ENCODE data around the gene ADGRB2.
A peak's percentile ranks its signal among the peaks of the same experiment; 100 is the strongest.

ADGRB2 gene

GRCh38 chr1:31764312-31765040 is at the start of gene ADGRB2:
Gene ADGRB2 (minus strand): TSS chr1:31764340. CDS start chr1:31757221, 7,119 bp downstream.
- DNase-seq (ENCODE audit: low read depth): no peak

DNA sequence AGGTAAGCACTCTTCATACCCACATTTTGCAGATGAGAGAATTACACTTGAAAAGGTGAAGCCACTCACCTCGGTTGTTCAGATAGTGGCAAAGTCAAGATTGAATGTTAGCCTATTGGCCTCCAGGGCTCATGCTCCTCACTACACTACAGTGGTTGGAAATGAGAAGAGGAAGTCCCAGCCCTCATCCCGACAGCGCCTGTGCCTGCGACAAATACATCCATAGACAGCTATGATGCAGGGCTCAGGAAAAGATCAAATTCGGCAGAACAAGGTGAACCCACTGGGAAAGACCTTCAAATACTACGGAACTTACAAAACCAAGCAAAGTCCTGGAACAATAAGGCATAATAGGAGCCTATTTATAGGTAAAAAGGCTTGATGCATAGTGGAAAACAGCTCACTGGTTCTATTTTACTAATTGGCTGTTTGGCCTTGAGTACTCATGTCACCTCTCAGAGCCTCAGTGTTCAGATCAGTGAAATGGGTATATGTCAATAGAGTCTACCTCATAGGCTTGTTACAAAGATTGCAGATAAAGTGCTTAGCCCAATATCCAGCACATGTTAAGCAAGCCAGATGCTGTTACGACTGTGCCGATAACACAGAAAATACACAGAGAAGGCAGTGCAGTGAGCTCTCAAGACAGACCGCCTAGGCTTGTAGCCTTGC is 48.2 kb upstream of the ADGRB2 start:
- DNase-seq (ENCODE audit: low read depth): no peak

- peak; percentile 54 for DNase-seq (ENCODE audit: low read depth)
These were observed 47.5 kb upstream of the ADGRB2 start for GRCh38 chr1:31811605-31812004.

GRCh38 chr1:31809698-31810097 is 45.6 kb upstream of the ADGRB2 start:
- no peak for DNase-seq (ENCODE audit: low read depth)

DNA sequence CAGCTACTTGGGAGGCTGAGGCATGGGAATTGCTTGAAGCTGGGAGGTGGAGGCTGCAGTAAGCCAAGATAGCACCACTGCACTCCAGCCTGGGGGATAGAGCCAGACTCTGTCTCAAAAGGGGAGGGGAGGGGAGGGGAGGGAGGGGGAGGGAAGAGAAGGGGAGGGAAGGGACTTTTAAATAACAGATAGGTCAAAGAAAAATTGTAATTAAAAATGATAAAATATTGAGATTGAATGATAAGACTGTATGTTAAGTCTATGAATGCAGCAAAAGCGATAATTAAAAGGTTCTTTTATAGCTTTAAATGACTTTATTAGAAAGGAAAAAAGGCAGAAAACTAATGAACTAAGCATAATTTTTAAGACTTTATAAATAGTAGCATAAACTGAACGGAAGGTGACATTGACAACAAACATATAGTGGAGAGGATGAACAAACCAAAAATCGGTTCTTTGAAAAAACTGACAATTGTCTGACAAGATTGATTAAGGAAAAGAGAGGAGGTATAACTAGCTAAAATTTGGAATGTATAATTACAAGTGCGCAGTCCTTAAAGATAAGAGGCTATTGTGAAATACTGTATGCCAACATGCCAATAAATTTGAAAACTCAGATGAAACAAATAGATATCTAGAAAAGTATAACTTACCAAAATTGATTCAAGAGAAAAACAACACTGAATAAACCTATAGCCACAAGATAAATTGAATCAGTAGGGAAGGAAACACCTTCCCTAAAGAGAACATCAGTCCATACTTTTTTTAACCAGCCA is 43.3 kb upstream of the ADGRB2 start:
- DNase-seq (ENCODE audit: low read depth): no peak

GRCh38 chr1:31805318-31805717 is 41.2 kb upstream of the ADGRB2 start:
- DNase-seq (ENCODE audit: low read depth): no peak

GRCh38 chr1:31804098-31804497 is 40.0 kb upstream of the ADGRB2 start:
- DNase-seq (ENCODE audit: low read depth): no peak

- no peak for DNase-seq (ENCODE audit: low read depth)
These were observed 39.5 kb upstream of the ADGRB2 start for GRCh38 chr1:31803610-31804009.

DNA sequence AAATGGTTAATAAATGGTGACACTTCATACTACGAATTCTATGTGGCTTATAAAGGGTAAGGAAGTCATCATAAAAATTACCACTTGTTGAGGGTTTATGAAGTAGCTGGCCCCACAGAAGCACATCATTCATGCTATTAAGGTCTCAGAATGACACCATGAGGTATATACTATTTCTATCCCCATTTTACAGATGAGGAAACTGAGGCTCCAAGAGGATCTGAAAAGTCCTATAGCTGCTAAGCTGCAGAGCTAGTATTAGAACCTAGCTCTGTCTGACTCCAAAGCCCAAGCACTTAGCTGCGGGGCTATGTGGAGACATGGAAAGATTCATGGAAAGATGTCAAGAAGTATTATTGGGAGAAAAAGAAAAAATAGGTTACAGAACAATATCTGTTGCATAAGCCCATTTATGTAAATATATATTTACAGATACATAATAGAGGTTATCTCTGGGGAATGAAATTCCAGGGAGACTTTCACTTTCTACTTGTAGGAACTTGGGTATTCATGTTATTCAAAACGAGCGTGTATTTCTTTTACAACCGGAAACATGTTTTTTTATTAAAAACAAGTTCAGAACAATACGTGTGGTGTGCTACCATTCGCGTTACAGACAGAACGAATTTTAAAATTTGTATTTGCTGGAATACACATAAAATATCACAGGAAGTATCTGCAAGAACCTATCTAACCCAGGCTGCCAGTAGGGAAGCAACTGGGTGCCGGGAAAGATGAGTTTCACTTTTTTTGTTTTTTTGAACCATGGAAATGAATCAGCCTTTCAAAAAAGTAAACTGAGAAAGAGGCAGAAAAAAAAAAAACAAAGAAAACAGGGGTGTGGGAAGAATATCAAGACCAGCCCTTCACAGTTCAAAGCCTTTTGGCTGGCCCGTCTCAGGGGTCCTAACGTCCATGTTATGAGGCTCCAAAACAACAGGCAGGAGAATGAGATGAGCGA is 38.3 kb upstream of the ADGRB2 start:
- DNase-seq (ENCODE audit: low read depth): peak; percentile 32

DNA sequence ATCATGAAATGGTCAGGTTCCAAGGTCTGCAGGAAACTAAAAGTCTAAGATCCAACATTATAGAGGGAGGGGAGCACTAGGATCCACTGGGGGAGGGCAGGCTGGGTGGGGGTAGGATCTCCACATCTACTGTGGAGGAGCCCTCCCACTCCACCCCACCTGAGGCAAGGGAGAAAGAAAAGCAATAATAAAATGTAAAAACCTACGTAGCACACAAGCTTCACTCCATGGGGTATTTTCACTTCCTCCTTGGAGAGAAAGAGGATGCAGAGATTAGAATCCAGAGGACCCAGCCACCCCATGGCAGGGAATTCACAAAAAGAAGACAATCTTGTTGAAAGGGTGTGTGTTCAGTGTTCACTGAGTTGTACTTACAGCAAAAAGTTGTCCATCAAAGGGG is 37.3 kb upstream of the ADGRB2 start:
- DNase-seq (ENCODE audit: low read depth): no peak

GRCh38 chr1:31800674-31800967 is 36.5 kb upstream of the ADGRB2 start:
- no peak for DNase-seq (ENCODE audit: low read depth)

GRCh38 chr1:31799895-31800673 is 35.9 kb upstream of the ADGRB2 start:
- no peak for DNase-seq (ENCODE audit: low read depth)

DNA sequence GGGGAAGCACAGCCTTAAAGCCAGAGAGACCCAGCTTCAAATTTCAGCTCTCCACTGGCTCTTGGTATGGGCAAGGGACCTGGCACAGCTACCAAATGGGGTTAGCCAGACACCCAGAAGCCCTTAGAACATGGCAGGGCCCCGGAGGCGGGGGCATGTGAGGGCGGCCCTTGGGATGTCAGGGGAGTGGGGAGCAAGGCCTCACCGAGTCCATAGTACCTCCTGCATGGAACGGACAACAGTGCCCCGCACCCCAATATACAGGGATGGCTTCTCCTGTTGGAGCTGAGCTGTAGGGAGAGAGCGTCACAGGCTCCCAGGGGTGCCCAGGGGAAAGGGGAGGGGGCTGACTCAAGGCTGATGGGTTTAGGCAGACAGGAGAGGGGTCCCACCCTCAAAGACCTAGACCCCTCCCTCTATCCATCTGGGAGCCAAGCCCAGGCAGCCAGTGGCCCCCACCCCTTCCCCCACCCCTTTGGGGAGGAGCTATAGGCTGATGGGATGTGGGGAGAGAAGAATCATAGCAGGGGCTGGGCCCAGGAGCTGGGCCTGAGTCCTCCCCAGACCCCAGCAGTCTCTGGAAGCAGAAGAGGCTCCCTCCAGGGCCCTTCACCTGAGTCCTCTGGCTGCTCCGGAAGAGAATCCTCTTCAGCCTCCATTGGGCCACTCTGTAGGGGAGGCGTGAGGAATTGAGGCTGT is 35.2 kb upstream of the ADGRB2 start:
- DNase-seq (ENCODE audit: low read depth): no peak

DNA sequence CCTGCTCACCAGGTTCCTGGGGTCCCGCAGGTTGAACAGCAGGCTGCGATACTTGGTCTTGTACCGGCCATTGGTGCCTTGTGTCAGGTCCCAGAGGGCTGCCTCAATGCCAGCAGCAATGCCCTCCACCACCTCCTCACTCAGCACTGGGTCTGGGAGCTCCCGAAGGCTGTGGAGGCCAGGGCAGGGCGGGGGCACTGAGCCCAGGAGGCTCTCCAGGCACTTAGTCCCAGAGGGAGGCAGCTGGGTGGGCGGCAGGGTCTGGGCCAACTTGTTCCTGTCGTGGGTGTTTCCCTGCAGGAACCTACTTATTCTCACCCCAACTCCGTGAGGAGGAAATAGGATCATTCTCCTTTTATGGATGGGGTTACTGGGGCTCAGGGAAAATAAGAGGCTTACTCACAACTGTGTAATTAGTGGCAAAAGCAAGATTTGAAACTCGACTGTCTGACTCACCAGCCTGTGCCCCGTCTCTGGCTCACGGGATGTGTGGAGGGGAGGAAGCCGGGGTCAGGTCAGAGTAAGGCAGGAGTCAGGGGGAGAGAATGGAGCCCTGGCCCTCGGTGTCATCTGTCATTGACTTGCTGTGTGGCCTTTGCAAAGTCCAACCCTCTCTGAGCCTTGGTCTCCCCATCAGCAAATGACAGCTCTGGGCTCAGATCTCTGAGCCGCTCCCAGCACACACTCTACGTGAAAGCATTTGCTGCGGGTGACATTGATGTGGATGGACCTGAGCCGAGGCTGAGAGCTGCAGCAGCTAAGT is 34.5 kb upstream of the ADGRB2 start:
- peak; percentile 75 for DNase-seq (ENCODE audit: low read depth)

DNA sequence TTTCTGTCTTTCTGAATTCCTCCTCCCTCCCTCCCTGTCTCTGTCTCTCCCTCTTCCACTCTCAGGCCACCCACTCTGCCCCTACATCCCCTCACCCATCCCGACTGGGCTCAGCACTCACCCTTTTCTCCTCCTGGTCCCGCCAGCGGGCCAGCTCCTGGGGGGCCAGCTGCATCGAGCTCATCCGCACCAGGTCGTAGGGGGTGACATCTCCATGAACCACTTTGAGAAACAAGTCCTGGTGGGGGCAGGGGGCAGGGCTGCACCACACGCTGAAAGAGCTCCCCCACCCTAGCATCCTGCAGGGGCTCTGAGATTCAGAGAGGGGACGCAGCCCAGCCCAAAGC is 33.9 kb upstream of the ADGRB2 start:
- no peak for DNase-seq (ENCODE audit: low read depth)

GRCh38 chr1:31797216-31797615 is 33.1 kb upstream of the ADGRB2 start:
- DNase-seq (ENCODE audit: low read depth): no peak

DNA sequence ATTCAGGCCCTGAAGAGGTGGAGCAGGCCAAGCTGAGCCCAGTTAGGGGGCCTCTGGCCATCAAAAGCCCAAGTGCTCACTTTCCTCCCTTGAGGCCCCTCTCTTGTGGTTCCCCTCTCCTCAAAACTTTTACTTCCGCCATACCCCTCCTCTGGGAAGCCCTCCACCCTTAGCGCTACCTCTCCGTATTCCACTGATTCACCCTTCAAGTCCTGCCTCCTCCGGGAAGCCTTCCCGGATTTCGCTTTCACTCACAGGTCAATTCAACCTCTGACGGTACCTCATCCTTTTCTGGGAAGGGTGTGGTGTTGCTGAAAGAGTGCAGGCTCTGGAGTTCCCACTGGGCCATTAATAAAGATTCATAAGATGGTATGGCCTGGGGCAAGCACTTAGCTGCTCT is 32.6 kb upstream of the ADGRB2 start:
- DNase-seq (ENCODE audit: low read depth): no peak

GRCh38 chr1:31795801-31796621 is 31.9 kb upstream of the ADGRB2 start:
- peak; percentile 58 for DNase-seq (ENCODE audit: low read depth)

- no peak for DNase-seq (ENCODE audit: low read depth)
These were observed 31.0 kb upstream of the ADGRB2 start for GRCh38 chr1:31795096-31795675.

Measured in fibroblast of gingiva (primary cell).